Loucy (cell line): Measurements from ENCODE around the gene DLGAP3.

Experiments
- EZH2phosphoT487 ChIP-seq: fragments of 200-600 bp; IDR thresholded peaks from 2 replicates; pipeline ENCODE4 v1.6.1; 2018; ENCODE audit warnings: antibody characterized with exemption, mild to moderate bottlenecking, moderate library complexity, borderline replicate concordance
- TF ChIP-seq, protein P1 (sequence below): fragments of 200-600 bp; sonication (generic); conservative IDR thresholded peaks from 2 replicates; pipeline ENCODE4 v1.5.1; 2014; ENCODE audit warnings: mild to moderate bottlenecking, antibody characterized with exemption, low read length

DNA sequence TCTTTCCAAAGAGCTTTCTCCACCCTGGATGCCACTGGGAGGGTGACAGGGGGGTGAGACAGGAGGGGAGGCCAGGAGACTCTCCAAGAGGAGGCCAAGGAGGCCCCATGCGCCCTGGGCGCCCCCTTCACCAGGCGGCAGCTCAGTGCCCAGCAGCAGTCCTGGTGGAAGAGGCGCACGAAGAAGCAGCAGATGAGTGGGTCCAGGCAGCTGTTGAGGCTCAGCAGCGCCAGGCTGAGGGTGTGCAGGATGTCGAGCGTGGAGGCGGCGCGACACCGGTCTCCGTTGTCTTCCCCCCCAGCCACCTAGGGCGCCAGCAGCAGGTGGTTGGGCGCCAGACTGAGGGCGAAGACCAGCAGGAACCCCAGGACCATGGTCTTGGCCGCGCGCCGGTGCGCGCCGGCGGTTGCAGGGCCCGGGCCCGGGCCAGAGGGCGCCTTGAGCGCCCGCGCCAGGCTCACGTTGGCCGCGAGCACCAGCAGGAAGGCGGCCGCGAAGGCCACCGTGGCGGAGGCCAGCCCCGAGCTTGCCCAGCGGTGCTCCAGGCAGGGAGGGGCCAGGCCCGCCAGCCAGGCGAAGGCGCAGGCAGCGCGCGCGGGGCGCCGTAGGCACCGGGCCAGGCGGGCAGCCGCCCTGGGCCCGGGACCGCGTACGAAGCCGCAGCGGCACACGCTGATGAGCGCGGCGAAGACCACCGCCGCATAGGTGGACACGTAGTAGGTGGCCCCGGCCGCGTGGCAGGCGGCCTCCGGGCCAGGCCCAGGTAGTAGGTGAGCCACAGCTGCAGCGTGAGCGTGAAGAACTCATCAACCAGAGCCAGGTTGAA lies 47.1 kb upstream of the DLGAP3 start:
- TF ChIP-seq, protein P1, sequence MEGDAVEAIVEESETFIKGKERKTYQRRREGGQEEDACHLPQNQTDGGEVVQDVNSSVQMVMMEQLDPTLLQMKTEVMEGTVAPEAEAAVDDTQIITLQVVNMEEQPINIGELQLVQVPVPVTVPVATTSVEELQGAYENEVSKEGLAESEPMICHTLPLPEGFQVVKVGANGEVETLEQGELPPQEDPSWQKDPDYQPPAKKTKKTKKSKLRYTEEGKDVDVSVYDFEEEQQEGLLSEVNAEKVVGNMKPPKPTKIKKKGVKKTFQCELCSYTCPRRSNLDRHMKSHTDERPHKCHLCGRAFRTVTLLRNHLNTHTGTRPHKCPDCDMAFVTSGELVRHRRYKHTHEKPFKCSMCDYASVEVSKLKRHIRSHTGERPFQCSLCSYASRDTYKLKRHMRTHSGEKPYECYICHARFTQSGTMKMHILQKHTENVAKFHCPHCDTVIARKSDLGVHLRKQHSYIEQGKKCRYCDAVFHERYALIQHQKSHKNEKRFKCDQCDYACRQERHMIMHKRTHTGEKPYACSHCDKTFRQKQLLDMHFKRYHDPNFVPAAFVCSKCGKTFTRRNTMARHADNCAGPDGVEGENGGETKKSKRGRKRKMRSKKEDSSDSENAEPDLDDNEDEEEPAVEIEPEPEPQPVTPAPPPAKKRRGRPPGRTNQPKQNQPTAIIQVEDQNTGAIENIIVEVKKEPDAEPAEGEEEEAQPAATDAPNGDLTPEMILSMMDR: no peak
- TF ChIP-seq EZH2phosphoT487: no peak
